ENCODE measurements around the gene TMTC3.

- TF ChIP-seq CREB1 (CRISPR knock-in tag; IDR thresholded peaks at IDR 0.05; ENCODE audit: low read depth) (no peak), POLR2AphosphoS5 (IDR thresholded peaks at IDR 0.05; ENCODE audit: low read depth) (no peak), EZH2phosphoT487 (IDR thresholded peaks at IDR 0.05; ENCODE audit: unreplicated experiment) (no peak), EZH2 (IDR thresholded peaks at IDR 0.05; ENCODE audit: low read depth, unreplicated experiment) (no peak), ZNF114 (CRISPR knock-in tag; IDR thresholded peaks at IDR 0.05) (no peak)
- TF ChIP-seq, protein P1, sequence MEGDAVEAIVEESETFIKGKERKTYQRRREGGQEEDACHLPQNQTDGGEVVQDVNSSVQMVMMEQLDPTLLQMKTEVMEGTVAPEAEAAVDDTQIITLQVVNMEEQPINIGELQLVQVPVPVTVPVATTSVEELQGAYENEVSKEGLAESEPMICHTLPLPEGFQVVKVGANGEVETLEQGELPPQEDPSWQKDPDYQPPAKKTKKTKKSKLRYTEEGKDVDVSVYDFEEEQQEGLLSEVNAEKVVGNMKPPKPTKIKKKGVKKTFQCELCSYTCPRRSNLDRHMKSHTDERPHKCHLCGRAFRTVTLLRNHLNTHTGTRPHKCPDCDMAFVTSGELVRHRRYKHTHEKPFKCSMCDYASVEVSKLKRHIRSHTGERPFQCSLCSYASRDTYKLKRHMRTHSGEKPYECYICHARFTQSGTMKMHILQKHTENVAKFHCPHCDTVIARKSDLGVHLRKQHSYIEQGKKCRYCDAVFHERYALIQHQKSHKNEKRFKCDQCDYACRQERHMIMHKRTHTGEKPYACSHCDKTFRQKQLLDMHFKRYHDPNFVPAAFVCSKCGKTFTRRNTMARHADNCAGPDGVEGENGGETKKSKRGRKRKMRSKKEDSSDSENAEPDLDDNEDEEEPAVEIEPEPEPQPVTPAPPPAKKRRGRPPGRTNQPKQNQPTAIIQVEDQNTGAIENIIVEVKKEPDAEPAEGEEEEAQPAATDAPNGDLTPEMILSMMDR (conservative IDR thresholded peaks at IDR 0.05; ENCODE audit: low read depth in 2 of 2): no peak
- TF ChIP-seq, protein P2, sequence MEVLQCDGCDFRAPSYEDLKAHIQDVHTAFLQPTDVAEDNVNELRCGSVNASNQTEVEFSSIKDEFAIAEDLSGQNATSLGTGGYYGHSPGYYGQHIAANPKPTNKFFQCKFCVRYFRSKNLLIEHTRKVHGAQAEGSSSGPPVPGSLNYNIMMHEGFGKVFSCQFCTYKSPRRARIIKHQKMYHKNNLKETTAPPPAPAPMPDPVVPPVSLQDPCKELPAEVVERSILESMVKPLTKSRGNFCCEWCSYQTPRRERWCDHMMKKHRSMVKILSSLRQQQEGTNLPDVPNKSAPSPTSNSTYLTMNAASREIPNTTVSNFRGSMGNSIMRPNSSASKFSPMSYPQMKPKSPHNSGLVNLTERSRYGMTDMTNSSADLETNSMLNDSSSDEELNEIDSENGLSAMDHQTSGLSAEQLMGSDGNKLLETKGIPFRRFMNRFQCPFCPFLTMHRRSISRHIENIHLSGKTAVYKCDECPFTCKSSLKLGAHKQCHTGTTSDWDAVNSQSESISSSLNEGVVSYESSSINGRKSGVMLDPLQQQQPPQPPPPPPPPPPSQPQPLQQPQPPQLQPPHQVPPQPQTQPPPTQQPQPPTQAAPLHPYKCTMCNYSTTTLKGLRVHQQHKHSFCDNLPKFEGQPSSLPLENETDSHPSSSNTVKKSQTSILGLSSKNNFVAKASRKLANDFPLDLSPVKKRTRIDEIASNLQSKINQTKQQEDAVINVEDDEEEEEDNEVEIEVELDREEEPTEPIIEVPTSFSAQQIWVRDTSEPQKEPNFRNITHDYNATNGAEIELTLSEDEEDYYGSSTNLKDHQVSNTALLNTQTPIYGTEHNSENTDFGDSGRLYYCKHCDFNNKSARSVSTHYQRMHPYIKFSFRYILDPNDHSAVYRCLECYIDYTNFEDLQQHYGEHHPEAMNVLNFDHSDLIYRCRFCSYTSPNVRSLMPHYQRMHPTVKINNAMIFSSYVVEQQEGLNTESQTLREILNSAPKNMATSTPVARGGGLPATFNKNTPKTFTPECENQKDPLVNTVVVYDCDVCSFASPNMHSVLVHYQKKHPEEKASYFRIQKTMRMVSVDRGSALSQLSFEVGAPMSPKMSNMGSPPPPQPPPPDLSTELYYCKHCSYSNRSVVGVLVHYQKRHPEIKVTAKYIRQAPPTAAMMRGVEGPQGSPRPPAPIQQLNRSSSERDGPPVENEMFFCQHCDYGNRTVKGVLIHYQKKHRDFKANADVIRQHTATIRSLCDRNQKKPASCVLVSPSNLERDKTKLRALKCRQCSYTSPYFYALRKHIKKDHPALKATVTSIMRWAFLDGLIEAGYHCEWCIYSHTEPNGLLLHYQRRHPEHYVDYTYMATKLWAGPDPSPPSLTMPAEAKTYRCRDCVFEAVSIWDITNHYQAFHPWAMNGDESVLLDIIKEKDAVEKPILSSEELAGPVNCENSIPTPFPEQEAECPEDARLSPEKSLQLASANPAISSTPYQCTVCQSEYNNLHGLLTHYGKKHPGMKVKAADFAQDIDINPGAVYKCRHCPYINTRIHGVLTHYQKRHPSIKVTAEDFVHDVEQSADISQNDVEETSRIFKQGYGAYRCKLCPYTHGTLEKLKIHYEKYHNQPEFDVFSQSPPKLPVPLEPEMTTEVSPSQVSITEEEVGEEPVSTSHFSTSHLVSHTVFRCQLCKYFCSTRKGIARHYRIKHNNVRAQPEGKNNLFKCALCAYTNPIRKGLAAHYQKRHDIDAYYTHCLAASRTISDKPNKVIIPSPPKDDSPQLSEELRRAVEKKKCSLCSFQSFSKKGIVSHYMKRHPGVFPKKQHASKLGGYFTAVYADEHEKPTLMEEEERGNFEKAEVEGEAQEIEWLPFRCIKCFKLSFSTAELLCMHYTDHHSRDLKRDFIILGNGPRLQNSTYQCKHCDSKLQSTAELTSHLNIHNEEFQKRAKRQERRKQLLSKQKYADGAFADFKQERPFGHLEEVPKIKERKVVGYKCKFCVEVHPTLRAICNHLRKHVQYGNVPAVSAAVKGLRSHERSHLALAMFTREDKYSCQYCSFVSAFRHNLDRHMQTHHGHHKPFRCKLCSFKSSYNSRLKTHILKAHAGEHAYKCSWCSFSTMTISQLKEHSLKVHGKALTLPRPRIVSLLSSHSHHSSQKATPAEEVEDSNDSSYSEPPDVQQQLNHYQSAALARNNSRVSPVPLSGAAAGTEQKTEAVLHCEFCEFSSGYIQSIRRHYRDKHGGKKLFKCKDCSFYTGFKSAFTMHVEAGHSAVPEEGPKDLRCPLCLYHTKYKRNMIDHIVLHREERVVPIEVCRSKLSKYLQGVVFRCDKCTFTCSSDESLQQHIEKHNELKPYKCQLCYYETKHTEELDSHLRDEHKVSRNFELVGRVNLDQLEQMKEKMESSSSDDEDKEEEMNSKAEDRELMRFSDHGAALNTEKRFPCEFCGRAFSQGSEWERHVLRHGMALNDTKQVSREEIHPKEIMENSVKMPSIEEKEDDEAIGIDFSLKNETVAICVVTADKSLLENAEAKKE (CRISPR knock-in tag; IDR thresholded peaks at IDR 0.05): no peak
These were observed 83.7 kb downstream of the TMTC3 start for GRCh38 chr12:88225776-88226175.
